ENCODE data around the gene CBL.

The CBL gene

DNA sequence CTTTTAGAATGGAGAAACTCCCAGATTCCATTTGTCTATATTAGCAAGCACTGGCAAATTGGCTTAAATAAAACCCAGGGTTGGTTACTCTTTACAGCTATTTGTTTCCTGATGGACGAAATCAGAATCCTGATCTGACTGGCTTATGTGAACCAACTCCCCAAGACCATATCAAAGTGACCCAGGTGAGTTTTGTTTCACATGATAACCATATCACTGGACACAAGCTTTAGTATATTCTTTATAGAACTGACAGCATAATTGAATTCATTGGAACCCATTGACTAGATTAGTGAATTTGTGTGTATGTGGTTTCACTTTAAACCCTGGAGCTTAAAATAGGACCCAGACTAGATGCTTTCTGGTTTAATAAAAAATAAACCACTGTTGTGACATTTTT is 71.5 kb downstream of the CBL start:
- DNase-seq, result no peak

DNA sequence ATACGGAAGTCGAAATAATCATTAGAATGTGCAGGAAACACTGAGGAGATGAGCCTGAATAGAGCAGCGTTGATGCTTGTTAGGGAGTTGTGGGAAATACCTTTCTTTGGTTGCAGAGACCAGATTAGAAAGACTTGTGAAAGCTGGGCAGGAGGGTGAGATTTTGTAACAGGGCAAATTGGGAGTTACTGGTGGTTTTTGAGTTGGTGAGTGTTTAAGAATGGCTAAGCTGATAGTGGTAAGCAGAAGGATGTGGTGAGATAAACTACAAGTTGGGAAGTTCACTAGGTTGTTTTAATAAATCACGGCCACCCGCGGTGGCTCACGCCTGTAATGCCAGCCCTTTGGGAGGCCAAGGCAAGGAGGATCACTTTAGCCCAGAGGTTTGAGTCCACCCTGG is 76.4 kb downstream of the CBL start:
- no peak for DNase-seq

DNA sequence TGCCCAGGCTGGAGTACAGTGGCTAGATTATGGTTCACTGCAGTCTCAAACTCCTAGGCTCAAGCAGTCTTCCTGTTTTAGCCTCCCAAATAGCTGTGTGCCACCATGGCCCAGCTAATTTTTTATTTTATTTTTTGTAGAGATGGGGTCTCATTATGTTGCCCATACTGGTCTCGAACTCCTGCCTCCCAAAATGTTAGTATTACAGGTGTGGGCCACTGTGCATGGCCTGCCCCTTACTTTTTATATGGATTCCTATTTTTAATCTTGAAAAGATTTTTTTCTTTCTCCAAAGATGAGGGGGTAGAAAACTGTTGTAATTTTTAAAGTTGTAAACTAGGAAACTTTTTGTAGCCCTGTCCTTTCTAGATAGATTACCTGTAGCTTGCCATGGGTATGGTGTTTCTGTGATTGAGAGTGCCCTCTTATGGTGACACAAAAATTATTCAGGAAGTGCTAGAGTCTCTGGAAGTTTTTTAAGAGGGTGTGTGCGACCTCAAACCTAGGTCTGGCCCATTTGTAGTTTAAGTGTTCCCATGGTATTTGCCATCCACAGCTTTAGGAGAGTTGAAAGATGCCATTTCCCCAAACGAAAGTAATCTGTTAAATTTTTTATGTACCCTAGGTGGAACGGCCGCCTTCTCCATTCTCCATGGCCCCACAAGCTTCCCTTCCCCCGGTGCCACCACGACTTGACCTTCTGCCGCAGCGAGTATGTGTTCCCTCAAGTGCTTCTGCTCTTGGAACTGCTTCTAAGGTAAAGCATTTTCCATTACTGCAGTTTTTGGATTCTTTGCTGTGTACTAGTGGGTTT is 78.4 kb downstream of the CBL start:
- DNase-seq, result no peak

DNA sequence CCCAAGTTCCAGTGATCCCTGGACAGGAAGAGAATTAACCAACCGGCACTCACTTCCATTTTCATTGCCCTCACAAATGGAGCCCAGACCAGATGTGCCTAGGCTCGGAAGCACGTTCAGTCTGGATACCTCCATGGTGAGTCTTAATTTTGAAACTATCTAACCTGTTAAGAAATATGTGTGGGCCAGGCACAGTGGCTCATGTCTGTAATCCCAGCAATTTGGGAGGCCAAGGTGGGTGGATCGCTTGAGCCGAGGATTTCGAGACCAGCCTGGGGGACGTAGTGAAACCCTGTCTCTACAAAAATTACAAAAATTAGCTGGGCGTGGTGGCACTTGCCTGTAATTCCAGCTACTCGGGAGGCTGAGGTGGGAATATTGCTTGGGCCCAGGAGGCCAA is 79.3 kb downstream of the CBL start:
- DNase-seq, result no peak

DNA sequence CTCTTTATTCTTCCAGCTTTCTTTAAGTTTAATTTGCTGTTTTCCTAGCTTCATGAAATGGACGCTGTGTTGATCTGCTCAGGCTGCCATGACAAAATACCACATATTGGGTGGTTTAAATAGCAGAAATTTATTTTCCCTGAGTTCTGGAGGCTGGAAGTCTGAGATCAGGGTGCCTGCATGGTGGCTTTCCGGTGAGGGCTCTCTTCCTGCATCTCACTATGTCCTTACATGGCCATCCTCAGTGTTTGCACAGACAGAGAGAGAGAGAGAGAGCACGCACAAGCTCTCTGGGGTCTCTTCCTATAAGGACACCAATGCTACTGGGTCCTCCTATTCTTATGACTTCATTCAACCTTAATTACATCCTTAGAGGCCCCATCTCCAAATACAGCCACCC is 82.1 kb downstream of the CBL start:
- no peak for DNase-seq

DNA sequence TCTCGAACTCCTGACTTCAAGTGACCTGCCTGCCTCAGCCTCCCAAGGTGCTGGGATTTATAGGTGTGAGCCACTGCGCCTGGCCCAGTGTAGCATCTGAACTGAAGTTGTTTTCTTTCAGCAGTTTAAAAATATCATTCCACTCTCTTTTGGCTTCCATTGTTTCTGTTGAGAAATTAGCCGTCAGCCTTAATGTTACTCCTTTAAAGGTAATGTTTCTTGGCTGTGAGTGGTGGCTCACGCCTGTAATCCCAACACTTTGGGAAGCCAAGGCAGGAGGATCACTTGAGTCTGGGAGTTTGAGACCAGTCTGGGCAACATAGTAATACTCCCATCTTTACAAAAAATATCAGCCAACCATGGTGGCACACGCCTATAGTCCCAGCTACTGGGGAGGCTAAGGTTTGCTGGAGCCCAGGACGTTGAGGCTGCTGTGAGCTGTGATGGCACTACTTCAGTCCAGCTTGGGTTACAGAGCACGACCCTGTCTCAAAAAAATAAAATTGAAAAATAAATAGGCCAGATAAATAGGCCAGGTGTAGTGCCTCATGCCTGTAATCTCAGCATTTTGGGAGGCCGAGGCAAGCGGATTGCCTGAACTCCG is 84.9 kb downstream of the CBL start:
- no peak for DNase-seq

DNA sequence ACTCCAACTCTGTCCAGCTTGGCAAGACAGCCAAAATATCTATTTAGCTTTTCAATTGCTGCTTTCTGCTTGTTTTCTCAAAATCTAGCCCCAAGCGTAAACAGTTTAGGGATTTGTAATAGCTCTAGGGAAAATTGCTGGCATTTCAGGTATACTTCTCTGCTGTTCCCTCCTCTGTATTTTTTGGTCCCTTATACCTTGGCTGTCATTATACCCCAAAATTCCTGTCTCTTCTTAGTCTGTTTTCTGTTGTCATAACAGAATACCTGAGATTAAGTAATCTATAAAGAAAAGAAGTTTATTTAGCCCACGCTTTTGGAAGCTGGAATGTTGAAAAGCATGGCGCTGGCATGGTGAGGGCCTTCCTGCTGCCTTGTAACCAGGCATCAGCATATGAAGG is 87.3 kb downstream of the CBL start:
- no peak for DNase-seq

DNA sequence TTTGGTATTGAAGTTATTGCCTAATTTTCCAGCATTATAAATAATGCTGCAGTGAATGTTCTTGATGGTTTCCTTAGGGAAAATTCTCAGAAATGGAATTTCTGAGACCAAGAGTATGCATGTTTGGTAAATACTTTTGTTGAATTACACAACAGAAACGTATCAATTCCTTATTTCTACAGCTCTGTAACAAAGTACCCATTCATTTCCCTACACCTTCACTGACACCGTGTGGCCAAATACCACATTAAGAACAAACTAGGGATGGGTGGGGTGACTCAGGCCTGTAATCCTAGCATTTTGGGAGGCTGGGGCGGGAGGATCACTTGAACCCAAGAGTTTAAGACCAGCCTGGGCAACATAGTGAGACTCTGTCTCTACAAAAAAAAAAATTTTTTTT is 89.0 kb downstream of the CBL start:
- DNase-seq, result no peak

DNA sequence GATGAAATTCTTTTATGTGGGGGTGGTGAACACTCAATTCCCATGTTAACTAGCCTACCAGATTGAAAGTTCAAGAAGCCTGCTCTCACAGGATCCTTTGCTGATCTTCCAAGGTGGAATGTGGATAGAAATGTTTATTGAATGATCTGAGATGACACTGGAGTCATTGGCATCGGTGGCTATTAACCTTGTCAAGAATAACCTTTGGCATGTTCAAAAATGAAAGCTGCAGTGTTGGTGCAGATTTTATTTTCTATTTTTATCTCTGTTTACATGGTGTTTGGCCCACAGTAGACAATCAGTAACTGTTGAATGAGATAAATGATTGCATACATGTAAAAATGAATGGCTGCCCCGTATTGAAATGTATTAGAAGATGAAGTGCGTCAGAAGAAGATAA is 91.8 kb downstream of the CBL start:
- DNase-seq, result no peak

DNA sequence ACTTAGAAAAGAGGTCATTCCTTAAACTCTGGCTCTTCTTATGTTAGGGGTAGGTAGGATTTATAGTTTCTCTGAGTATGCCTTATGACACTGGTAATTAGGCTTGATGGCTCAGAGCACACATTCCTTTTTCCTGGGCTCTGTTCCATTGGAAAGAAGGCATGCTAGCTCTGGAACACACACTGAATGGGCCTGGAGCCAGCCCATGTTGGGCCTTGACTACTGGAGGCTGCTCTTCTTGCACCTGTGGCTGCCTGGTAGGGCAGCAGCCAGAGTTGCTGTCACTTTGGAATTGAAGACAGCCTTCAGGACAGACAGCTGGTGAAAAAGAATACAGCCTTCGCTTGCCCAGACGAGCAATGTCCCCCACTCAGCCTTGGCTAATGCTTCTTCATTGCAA is 92.6 kb downstream of the CBL start:
- DNase-seq, result no peak

DNA sequence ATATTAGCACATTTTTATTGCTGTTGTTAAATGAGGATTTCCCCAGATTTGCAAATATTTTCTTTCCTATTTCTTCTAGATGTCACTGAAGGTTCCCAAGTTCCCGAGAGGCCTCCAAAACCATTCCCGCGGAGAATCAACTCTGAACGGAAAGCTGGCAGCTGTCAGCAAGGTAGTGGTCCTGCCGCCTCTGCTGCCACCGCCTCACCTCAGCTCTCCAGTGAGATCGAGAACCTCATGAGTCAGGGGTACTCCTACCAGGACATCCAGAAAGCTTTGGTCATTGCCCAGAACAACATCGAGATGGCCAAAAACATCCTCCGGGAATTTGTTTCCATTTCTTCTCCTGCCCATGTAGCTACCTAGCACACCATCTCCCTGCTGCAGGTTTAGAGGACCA is 93.3 kb downstream of the CBL start:
- no peak for DNase-seq

DNA sequence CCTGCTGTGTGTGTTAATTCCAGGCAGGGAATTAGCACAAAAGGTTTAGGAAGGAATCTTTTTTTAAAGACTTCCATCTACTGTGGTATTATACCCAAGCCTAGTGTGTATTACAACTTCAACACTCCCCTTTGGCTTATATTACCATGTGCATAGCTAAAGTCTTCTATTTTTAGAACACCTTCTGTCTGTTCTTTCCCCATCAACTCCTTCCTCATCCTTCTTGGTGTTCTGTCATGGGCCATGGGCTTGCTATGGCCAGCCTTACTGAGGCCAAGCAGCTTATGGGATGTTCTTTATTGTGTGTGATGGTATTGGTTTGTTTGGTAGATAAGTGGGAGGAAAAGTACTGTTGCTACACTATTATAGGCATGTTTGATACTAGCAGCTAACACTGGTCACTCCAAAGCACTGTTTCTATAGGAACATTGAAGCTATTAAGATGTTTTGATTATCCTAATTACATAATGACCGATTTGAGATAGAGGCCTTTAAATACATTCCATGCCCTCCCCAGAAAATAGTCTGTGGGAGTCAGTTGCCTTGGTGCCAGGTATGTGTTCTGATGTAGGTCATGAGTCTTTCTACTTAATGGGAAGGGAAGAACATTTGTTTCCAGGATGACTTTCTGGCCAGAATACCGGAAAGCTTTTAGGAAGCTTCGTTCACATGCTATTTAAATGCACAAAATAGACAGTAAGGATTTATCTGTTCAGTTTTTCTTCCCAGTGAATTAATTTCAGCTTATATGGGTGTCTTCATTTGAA is 94.2 kb downstream of the CBL start:
- no peak for DNase-seq

DNA sequence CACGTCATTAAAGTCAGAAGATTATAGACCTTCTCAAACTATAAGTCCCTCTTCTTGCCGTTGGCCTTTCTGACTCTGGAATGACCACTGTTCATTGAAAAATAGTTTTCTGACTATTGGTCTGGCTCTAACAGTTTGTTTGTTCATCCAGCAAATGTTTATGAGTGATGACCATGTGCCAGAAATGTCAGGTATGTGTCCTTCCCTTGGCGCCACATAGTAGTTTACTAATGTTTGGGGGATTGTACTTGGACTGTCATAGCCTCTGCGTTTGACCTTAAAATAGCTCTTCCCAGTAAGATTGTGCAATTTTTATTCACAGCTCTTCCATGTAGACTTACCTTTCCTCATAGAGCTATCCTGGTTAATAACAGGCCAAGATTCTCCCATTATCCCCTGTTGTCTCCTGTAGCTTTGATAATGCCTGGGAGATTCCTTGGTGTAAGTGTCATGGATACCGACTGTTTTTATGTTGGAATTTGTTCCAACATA is 97.1 kb downstream of the CBL start:
- DNase-seq, result no peak

DNA sequence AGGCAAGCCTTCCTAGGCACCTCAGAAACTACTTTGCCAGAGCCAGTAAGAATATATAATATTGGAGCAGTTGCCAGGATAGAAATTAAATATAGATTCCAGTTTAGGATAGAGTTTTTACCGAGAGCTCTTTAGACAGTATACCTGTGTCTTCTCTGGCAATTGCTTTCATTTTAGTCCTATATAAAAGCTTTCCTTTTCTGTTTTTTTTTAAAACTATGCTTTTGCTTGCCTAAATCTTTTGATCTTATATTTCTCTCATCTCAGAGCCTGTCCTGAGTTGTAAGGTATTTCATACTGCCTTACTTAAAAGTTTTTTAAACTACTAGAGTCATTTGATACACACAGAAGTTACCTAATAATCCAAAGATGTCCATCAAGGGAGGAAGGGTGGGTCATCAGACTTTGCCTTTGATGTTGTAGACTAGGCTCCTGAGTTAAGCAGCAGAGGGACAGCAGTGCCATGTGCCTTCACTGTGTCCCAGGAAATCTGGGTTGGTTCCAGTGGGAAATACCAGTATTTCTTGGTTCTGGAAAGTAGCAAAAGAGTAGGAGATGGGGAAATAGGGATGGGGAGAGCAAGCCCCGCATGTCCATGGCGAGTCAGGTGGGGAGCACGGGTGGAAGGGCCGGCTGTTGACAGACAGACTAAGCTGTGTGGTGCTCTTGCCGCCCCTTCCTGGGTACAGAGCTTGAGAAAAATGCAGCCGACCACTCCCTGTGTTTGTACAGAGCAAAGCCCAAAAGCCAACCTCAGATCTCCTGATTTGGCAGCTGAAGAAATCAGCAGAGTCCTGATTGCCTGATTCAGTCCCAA is 99.6 kb downstream of the CBL start:
- no peak for DNase-seq

DNA sequence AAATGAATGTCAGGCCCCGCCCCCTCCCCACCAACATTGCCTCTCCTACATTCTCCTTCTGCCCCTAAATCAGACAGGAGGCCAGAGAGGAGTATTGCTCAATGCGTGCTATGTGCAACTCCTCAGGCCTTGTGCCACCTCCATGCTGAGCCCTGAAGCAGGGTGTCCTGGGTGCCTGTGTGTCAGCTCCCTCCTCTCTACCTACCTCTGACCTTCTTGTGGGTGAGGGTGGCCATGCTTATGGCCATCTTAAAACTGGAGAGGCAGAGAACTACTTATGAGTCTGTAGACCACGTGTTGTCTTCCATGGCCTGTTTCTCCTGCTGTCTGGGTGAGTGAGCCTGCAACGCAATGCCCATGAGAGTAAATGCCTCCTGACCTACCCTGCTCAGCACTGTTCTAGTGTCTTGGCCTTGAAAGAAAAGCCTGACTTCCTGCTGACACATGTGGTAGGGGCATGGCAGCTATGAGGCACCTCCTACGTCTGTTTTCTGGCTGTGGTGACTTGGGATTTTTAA is 100.3 kb downstream of the CBL start:
- no peak for DNase-seq

DNA sequence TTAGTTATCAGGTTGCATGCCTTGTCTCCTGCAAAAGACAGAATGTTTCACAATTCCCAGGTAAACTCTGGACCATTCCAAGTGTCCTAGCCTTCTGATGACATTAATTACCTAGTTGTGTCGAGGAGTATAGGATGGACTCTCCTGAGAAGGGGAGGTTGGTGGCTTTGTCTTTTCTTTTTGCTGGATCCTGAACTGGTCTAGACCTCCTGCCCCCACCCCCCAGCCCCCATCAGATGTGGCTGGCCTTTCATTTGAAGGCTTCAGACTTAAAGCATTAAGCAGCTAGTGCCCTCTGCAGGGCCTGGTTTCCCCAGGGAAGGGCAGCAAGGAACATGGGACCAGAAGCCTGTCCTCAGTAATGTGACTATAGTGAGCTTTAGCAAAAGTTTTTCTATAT is 101.1 kb downstream of the CBL start:
- no peak for DNase-seq

DNA sequence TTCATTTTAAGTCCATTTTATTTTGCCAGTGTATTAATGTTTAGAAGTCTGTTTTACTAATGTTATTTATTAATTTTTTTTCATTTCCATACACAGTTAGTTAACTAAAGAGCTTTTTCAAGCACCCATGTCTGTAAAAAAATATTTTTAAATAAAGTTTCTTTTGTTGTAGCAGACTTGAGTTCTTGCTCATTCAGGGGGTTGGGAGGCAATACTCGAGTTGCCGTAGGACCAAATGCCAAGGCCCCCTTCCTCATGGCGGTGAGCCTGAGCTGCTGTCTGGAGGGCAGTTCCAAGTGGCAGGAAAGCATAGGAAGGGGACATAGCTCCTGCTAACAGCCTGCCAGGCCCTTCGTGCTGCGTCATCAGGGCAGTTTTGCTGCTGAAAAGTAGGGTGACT is 101.8 kb downstream of the CBL start:
- DNase-seq, result no peak

DNA sequence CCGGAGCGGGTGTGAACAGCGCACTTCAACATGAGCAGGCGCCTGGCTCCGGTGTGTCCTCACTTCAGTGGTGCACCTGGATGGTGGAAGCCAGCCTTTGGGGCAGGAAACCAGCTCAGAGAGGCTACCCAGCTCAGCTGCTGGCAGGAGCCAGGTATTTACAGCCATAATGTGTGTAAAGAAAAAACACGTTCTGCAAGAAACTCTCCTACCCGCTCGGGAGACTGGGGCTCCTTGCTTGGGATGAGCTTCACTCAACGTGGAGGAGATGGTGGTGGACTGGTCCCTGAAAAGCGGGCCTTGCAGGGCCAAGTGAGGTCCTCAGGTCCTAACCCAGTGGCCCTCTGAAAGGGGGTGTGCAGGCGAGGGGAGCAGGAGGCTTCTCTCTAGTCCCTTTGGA is 103.3 kb downstream of the CBL start:
- no peak for DNase-seq

DNA sequence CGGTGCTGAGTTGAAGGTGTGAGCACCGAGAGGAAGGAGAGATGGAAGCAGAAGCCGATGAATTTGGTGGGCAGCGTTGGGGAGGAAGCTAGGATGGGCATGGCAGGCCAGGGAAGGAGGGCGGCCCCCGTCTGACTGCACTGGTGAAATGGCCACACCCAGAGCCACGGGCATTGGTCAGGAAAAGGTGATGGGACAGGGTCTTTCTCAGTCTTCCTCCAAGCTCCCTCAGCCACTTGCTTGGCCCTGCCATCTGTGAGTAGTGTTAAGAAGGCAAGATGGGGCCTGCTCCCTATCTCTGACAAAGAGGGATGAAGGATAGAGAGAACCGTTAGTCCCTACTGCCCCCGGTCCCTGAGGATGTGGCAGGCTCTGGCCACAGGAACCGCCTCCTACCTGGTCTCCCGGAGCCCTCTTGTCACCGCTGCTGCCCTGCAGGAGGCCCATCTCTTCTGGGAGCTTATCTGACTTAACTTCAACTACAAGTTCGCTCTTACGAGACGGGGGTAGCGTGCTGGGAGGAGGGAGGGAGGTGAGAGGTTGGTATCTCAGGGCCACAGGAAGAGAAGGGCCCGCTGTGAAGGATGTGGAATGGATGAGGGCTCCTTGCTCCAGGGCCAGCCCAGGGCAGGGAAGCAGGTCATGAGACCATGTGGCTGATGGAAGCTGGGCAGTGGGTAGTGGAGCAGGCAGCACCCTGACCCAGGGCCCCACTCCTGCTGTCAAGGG is 104.0 kb downstream of the CBL start:
- DNase-seq, result no peak

DNA sequence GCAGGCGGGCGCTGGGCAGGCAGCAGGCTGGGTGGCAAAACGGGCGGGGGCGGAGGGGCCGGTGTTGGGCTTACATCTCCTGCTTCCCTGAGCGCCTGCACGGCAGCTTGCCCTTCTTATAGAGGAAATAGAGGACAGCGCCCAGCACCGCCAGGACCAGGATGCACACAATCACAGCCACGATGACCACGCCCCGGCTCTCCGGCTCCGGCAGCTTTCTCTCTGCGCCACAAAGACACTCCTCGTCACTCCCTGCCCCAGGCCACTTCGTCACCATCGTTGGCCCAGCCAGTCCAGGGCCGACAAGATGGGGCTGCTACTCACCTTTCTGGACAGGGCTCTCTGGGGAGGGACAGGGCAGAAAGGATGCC is 104.5 kb downstream of the CBL start:
- DNase-seq, result no peak

DNA sequence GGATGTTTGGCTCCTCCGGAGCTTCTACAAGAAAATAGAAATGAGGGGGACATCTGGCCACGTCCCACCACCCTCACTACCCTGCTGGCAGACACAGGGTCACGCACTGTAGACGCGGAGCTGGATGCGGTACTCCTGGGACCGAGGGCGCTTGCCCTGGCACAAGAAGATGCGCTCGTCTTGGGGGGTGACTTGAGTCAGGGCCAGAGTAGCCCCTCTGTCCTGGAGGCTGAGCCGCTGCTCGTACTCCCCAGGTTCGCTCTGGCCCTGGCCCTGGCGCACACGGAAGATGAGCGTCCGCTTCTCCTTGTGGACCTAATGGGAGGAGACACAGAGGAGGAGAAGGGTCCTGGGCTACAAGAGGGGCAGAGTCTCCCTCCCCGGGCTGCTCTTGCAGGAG is 108.6 kb downstream of the CBL start:
- DNase-seq, result no peak

Measured in NCI-H187 (cell line).